ENCODE measurements around the gene CHD5.

CHD5 gene

GRCh38 chr1:6095511-6096242 lies 84.4 kb downstream of the CHD5 start:
- no peaks in the 10 kb centered on the region for H3K27me3 Mint-ChIP-seq
- no peak overlapping the region for H3K27ac Mint-ChIP-seq
- no peak overlapping the region for H3K4me3 Mint-ChIP-seq
- H3K4me1 Mint-ChIP-seq (ENCODE audit: low read depth) = peaks cover 2% of the 10 kb centered on the region
- H3K9me3 Mint-ChIP-seq (ENCODE audit: low read depth) = no peaks in the 10 kb centered on the region
- peaks cover 4% of the 10 kb centered on the region for H3K36me3 Mint-ChIP-seq

- H3K27ac Mint-ChIP-seq = no peak overlapping the region
- H3K9me3 Mint-ChIP-seq (ENCODE audit: low read depth) = no peaks in the 10 kb centered on the region
- no peak overlapping the region for H3K4me3 Mint-ChIP-seq
- no peaks in the 10 kb centered on the region for H3K27me3 Mint-ChIP-seq
- H3K4me1 Mint-ChIP-seq (ENCODE audit: low read depth) = peaks cover 2% of the 10 kb centered on the region
- peaks cover 4% of the 10 kb centered on the region for H3K36me3 Mint-ChIP-seq
These were observed 85.2 kb downstream of the CHD5 start for GRCh38 chr1:6094801-6095505.

DNA sequence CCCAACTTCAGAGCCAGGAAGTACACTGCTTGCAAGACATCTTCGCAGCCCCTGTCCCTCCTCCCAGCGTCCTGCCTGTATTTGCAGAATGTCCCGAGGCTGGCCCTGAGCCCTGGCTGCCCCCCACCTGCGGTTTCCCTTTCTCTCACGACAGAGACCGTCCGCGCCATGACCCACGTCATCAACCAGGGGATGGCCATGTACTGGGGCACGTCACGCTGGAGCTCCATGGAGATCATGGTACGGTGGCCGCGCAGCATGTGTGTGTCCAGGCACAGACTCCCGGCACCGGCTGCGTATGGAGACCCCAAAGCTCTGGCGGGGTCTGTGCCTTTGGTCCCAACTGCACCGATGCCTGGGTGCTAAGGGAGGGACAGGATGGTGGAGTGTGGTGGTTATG lies 85.9 kb downstream of the CHD5 start:
- H3K27me3 Mint-ChIP-seq = no peaks in the 10 kb centered on the region
- no peaks in the 10 kb centered on the region for H3K4me1 Mint-ChIP-seq (ENCODE audit: low read depth)
- H3K36me3 Mint-ChIP-seq = peaks cover 4% of the 10 kb centered on the region
- H3K9me3 Mint-ChIP-seq (ENCODE audit: low read depth) = no peaks in the 10 kb centered on the region
- H3K4me3 Mint-ChIP-seq = no peak overlapping the region
- no peak overlapping the region for H3K27ac Mint-ChIP-seq

GRCh38 chr1:6093611-6094010 lies 86.5 kb downstream of the CHD5 start:
- no peaks in the 10 kb centered on the region for H3K4me1 Mint-ChIP-seq (ENCODE audit: low read depth)

DNA sequence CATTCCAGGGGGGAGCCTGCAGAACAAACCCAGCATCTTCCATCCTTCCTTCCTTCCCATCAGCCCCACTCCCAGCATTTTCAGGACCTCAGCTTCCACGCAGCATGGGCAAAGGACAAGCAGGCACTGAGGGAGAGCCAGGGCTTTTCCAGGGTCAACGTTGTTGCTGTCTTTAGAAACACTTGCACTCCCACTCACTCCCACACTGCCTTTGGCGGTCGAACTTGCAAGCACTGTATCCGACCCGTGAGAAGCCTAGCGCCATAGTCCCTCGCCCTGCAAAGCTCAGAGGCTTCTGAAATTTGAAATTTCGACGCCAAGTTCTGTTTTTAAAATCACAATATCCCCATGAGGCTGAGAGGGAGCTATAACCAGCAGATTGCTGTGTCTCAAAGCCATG lies 87.0 kb downstream of the CHD5 start:
- Mint-ChIP-seq H3K27me3 (no peaks in the 10 kb centered on the region), H3K36me3 (peaks cover 2% of the 10 kb centered on the region), H3K27ac (no peak overlapping the region), H3K4me3 (no peak overlapping the region), H3K4me1 (ENCODE audit: low read depth) (no peaks in the 10 kb centered on the region), H3K9me3 (ENCODE audit: low read depth) (no peaks in the 10 kb centered on the region)

More at GRCh38 chr1:6093611-6094010, 86.5 kb downstream of the CHD5 start:
- Mint-ChIP-seq H3K4me3 (no peak overlapping the region), H3K27me3 (no peaks in the 10 kb centered on the region), H3K9me3 (ENCODE audit: low read depth) (no peaks in the 10 kb centered on the region), H3K36me3 (peaks cover 4% of the 10 kb centered on the region), H3K27ac (no peak overlapping the region)

DNA sequence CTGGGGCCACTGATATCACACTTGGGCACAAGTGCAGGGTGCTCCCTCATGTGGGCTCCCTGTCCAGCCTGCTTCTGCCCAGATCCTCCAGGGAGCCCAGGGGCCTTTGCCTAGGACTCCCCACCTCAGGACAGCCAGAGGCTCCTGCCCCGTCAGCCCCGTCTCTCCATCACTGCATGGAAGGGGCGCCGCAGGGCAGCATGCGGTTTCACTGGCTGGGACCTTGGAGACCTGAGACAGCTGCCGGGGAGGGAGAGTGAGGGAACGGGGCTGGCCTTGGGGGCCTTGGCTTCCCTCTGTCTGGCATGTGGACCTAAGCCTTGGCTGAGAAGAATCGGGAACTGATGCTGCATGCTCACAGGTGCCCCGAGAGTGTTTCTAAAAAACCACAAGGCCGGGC lies 87.9 kb downstream of the CHD5 start:
- no peaks in the 10 kb centered on the region for H3K27me3 Mint-ChIP-seq
- no peak overlapping the region for H3K4me3 Mint-ChIP-seq
- no peaks in the 10 kb centered on the region for H3K9me3 Mint-ChIP-seq (ENCODE audit: low read depth)
- no peaks in the 10 kb centered on the region for H3K4me1 Mint-ChIP-seq (ENCODE audit: low read depth)
- H3K36me3 Mint-ChIP-seq = peaks cover 2% of the 10 kb centered on the region
- H3K27ac Mint-ChIP-seq = no peak overlapping the region

DNA sequence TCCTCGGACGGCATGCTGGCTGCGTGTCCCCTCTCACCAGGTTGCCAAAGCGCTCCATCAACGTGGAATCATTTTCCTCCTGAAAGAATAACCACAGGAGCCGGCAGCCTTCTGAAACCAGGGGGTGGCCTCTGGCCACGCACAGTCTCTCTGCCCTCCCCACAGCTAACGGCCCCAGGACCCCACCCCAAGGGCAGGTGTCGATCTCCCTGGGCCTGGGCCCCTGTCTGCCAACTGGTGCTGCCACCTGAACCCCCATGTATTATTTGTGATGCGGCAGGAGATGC lies 88.4 kb downstream of the CHD5 start:
- Mint-ChIP-seq H3K27ac (no peak overlapping the region), H3K4me1 (ENCODE audit: low read depth) (no peaks in the 10 kb centered on the region), H3K36me3 (peaks cover 2% of the 10 kb centered on the region)

DNA sequence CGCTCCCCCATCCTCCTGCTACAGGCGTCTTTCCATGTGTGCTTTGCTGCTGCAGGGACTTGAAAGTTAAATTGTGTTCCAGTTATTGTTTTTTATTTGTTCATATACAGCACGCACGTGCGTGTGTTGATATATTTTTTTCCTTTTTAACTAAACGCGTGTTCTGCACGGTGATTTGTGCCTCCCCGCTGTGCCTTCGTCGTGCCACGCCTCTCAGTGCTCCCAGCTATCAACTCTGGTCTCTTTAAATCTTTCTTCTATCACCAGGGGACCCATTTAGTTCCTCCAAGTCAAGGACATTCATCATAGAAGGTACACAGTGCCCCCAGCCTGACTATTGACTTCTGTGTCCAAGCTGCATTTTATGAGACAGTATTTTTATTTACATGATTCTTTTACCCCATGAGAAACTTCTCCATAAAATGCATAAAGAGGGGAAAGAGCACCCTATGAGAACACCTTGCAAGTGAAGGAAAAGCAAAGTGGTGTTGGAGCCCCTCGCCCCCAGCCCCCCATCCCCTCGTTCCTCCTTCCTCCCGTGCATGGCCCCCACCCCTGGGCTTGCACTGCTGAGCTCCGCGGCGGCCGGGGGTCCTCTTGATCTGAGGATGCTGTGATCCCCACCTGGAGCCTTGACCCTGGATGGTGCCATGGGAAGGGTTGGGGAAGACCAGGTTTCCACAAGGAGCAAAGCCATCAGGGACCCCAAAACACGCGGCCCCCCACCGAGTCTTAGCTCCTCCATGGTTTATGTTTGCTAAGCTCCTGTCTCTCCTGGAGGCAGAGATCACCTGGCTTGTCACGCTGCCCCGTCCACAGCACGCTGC lies 88.9 kb downstream of the CHD5 start:
- Mint-ChIP-seq H3K27me3 (no peaks in the 10 kb centered on the region), H3K9me3 (ENCODE audit: low read depth) (no peaks in the 10 kb centered on the region), H3K4me3 (no peak overlapping the region), H3K4me1 (ENCODE audit: low read depth) (no peaks in the 10 kb centered on the region), H3K36me3 (peaks cover 2% of the 10 kb centered on the region), H3K27ac (no peak overlapping the region)

More for the DNA sequence above, 88.4 kb downstream of the CHD5 start:
- Mint-ChIP-seq H3K9me3 (ENCODE audit: low read depth) (no peaks in the 10 kb centered on the region), H3K4me3 (no peak overlapping the region), H3K27me3 (no peaks in the 10 kb centered on the region)

- no peaks in the 10 kb centered on the region for H3K4me1 Mint-ChIP-seq (ENCODE audit: low read depth)
- H3K27me3 Mint-ChIP-seq = no peaks in the 10 kb centered on the region
- H3K27ac Mint-ChIP-seq = no peak overlapping the region
- H3K4me3 Mint-ChIP-seq = no peak overlapping the region
- H3K9me3 Mint-ChIP-seq (ENCODE audit: low read depth) = no peaks in the 10 kb centered on the region
- peaks cover 2% of the 10 kb centered on the region for H3K36me3 Mint-ChIP-seq
These were observed 89.8 kb downstream of the CHD5 start for GRCh38 chr1:6090288-6090687.

GRCh38 chr1:6088956-6089355 lies 91.2 kb downstream of the CHD5 start:
- peaks cover 2% of the 10 kb centered on the region for H3K36me3 Mint-ChIP-seq
- no peak overlapping the region for H3K4me3 Mint-ChIP-seq
- H3K9me3 Mint-ChIP-seq (ENCODE audit: low read depth) = no peaks in the 10 kb centered on the region
- no peaks in the 10 kb centered on the region for H3K4me1 Mint-ChIP-seq (ENCODE audit: low read depth)
- H3K27ac Mint-ChIP-seq = no peak overlapping the region
- no peaks in the 10 kb centered on the region for H3K27me3 Mint-ChIP-seq

DNA sequence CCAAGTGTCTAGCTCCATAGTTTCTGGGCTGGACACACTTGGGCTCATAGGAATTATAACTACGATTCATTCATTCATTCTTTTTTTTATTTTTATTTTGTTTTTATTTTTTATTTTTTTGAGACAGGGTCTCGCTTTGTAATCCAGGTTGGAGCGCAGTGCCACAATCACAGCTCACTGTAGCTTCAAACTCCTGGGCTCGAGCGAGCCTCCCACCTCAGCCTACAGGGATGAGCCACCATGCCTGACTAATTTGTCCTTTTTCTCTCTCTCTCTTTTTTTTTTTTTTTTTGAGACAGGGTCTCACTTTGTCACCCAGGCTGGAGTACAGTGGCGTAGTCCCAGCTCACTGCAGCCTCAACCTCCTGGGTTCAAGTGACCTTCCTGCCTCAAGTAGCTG lies 92.2 kb downstream of the CHD5 start:
- Mint-ChIP-seq H3K4me1 (ENCODE audit: low read depth) (no peaks in the 10 kb centered on the region), H3K27ac (no peak overlapping the region), H3K9me3 (ENCODE audit: low read depth) (no peaks in the 10 kb centered on the region), H3K27me3 (no peaks in the 10 kb centered on the region), H3K36me3 (peaks cover 2% of the 10 kb centered on the region), H3K4me3 (no peak overlapping the region)

DNA sequence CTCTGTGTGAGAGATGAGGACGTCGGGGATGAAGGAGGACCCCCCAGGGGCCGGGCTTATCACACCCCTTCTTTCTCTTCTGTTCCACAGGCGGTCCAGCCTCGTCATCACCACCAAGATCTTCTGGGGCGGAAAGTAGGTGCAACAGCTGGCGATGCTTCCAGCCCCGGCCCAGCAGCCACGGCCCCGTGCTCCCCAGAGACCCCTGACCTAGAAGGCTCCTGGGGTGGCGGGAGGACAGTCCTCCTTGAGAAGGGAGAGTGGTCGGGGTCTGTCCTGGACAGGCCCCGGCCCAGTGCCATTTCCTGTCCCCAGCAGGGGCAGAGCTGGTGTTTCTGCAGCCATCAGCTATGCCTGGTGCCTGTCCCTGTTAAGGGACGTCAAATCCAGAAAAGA lies 92.7 kb downstream of the CHD5 start:
- H3K4me1 Mint-ChIP-seq (ENCODE audit: low read depth) = no peaks in the 10 kb centered on the region
- peaks cover 2% of the 10 kb centered on the region for H3K36me3 Mint-ChIP-seq
- no peak overlapping the region for H3K4me3 Mint-ChIP-seq
- no peak overlapping the region for H3K27ac Mint-ChIP-seq
- no peaks in the 10 kb centered on the region for H3K27me3 Mint-ChIP-seq
- H3K9me3 Mint-ChIP-seq (ENCODE audit: low read depth) = no peaks in the 10 kb centered on the region

GRCh38 chr1:6086762-6087376 lies 93.3 kb downstream of the CHD5 start:
- Mint-ChIP-seq H3K27ac (peak overlapping the region; percentile 28), H3K27me3 (no peaks in the 10 kb centered on the region), H3K36me3 (peaks cover 2% of the 10 kb centered on the region), H3K9me3 (ENCODE audit: low read depth) (no peaks in the 10 kb centered on the region), H3K4me1 (ENCODE audit: low read depth) (no peaks in the 10 kb centered on the region), H3K4me3 (no peak overlapping the region)

GRCh38 chr1:6086358-6086757 lies 93.8 kb downstream of the CHD5 start:
- no peak overlapping the region for H3K4me3 Mint-ChIP-seq
- no peaks in the 10 kb centered on the region for H3K27me3 Mint-ChIP-seq
- H3K27ac Mint-ChIP-seq = no peak overlapping the region
- H3K36me3 Mint-ChIP-seq = peaks cover 2% of the 10 kb centered on the region
- H3K9me3 Mint-ChIP-seq (ENCODE audit: low read depth) = no peaks in the 10 kb centered on the region
- no peaks in the 10 kb centered on the region for H3K4me1 Mint-ChIP-seq (ENCODE audit: low read depth)

DNA sequence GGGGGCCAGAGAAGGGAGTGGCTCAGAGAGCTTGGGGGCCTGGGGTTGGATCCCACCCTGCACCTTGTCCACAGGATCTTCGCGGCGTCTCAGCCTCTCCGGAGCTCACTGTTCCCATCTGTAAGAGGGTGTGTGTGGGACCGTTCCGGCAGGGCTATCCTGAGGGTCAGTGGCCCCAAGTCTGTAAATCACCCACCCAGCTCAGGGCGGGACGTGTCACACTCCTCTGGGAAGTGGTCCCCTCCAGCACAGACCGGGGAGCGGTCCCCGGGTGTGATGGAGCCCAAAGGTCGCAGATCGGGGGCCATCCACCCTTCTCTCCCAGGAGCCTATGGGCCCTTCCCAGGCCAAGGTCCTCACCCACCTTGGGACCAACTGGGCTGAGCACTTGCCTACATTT lies 94.5 kb downstream of the CHD5 start:
- H3K36me3 Mint-ChIP-seq = no peaks in the 10 kb centered on the region
- H3K27ac Mint-ChIP-seq = no peak overlapping the region
- no peak overlapping the region for H3K4me3 Mint-ChIP-seq
- no peaks in the 10 kb centered on the region for H3K9me3 Mint-ChIP-seq (ENCODE audit: low read depth)
- no peaks in the 10 kb centered on the region for H3K4me1 Mint-ChIP-seq (ENCODE audit: low read depth)
- no peaks in the 10 kb centered on the region for H3K27me3 Mint-ChIP-seq

Data from activated naive CD8-positive, alpha-beta T cell (primary cell).